Astrocyte (in vitro differentiated cells and primary cell): Measurements from ENCODE around the gene EBI3. TPM values are rescaled to one million over a fixed set of nuclear protein-coding genes. Genes with fewer than 3 reads are reported as not detected.

Source experiments
- DNase-seq: peaks from one replicate; pipeline ENCODE4 v3.0.0-alpha.2; 2010; ENCODE audit warnings: low read depth
- FAIRE-seq: peaks from 2 replicates; lab custom pipeline; 2011; peaks lifted over from hg19 to GRCh38; lab: Jason Lieb, UNC
- H2AFZ ChIP-seq: 2 replicates; pipeline ENCODE4 v1.6.0; 2012; ENCODE audit warnings: low read depth, low read length, inconsistent platforms
- H3K27ac ChIP-seq: 2 replicates; pipeline ENCODE4 v1.5.1; 2011; ENCODE audit warnings: low read depth, low read length, inconsistent platforms
- H3K27me3 ChIP-seq: 2 replicates; pipeline ENCODE4 v1.6.0; 2011; ENCODE audit warnings: low read length, inconsistent platforms; ENCODE audit not compliant: insufficient read depth
- H3K36me3 ChIP-seq: 2 replicates; pipeline ENCODE4 v1.5.1; 2011; ENCODE audit warnings: low read length, inconsistent platforms; ENCODE audit not compliant: insufficient read depth
- H3K4me1 ChIP-seq: 2 replicates; pipeline ENCODE4 v1.5.1; 2011; ENCODE audit warnings: low read length, inconsistent platforms; ENCODE audit not compliant: insufficient read depth
- H3K4me2 ChIP-seq: 2 replicates; pipeline ENCODE4 v1.6.0; 2012; ENCODE audit warnings: low read length, inconsistent platforms
- H3K4me3 ChIP-seq: 2 replicates; pipeline ENCODE4 v1.5.1; 2011; ENCODE audit warnings: low read depth, mild to moderate bottlenecking, low read length, inconsistent platforms; ENCODE audit not compliant: insufficient read depth
- H3K79me2 ChIP-seq: 2 replicates; pipeline ENCODE4 v1.6.0; 2012; ENCODE audit warnings: mild to moderate bottlenecking, low read length, inconsistent platforms; ENCODE audit not compliant: insufficient read depth
- H3K9ac ChIP-seq: 2 replicates; pipeline ENCODE4 v1.6.0; 2012; ENCODE audit warnings: mild to moderate bottlenecking, low read length, inconsistent platforms
- H3K9me3 ChIP-seq: 2 replicates; pipeline ENCODE4 v1.5.1; 2012; ENCODE audit warnings: low read depth, mild to moderate bottlenecking, low read length, inconsistent platforms; ENCODE audit not compliant: insufficient read depth
- H4K20me1 ChIP-seq: 2 replicates; pipeline ENCODE4 v1.6.0; 2012; ENCODE audit warnings: low read length, inconsistent platforms; ENCODE audit not compliant: insufficient read depth
- H3K27ac Mint-ChIP-seq: one replicate; pipeline ENCODE4 v1.8.0; 2021; ENCODE audit warnings: mild to moderate bottlenecking, mixed read lengths; ENCODE audit not compliant: unreplicated experiment
- H3K27me3 Mint-ChIP-seq: one replicate; pipeline ENCODE4 v1.8.0; 2021; ENCODE audit warnings: low read depth, mixed read lengths; ENCODE audit not compliant: unreplicated experiment
- H3K36me3 Mint-ChIP-seq: one replicate; pipeline ENCODE4 v1.8.0; 2021; ENCODE audit warnings: low read depth, mixed read lengths; ENCODE audit not compliant: unreplicated experiment
- H3K4me1 Mint-ChIP-seq: one replicate; pipeline ENCODE4 v1.8.0; 2021; ENCODE audit warnings: low read depth, mixed read lengths; ENCODE audit not compliant: unreplicated experiment
- H3K4me3 Mint-ChIP-seq: one replicate; pipeline ENCODE4 v1.8.0; 2021; ENCODE audit warnings: mild to moderate bottlenecking, moderate library complexity, mixed read lengths; ENCODE audit not compliant: unreplicated experiment
- H3K9me3 Mint-ChIP-seq: one replicate; pipeline ENCODE4 v1.8.0; 2021; ENCODE audit warnings: mild to moderate bottlenecking, mixed read lengths; ENCODE audit not compliant: unreplicated experiment
- EZH2 ChIP-seq: IDR thresholded peaks from 2 replicates; pipeline ENCODE4 v1.6.1; 2012; ENCODE audit warnings: mild to moderate bottlenecking, low read length, inconsistent platforms; ENCODE audit not compliant: insufficient read depth
- total RNA-seq: library from RNA; stranded (reverse); gene quantifications from 2 replicates; pipeline ENCODE4 v1.2.1, GENCODE V29; 2021
- TF ChIP-seq, protein P1 (sequence below): IDR thresholded peaks from 2 replicates; pipeline ENCODE4 v1.5.1; 2011; ENCODE audit warnings: low read depth, mild to moderate bottlenecking, inconsistent platforms, low read length, moderate library complexity; ENCODE audit not compliant: insufficient read depth

Gene EBI3
- total RNA-seq, 1 donor from 2014 or later, result 5.4 TPM

DNA sequence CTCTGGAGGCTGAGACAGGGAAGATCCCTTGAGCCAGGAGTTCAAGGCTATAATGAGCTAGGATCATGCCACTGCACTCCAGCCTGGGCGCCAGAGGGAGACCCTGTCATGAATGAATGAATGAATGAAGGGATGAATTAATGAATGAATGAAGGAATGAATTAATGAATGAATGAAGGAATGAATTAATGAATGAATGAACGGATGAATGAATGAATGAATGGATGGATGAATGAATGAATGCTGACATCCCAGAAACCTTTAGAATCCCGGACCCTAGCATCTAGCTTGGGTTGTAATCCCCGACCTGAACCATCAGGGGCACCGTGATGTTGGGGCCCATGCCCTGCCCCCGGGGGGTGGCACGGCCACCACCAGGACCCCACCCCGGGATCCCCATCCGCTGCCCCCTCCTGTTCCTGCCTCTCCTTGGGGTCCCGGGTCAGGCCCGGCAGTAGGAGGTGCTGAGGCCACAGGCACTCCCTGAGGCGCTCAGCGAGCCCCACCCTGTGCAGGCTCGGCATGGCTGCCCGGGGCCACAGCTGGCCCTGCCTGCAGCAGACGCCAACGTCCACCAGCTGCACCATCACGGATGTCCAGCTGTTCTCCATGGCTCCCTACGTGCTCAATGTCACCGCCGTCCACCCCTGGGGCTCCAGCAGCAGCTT, 3.4 kb downstream of the EBI3 start:
- H3K27me3 Mint-ChIP-seq, result no peaks in the 10 kb centered on the region
- Histone ChIP-seq H3K9me3 (no peaks in the 10 kb centered on the region), H3K4me2 (no peak overlapping the region), H4K20me1 (no peaks in the 10 kb centered on the region), H3K36me3 (no peaks in the 10 kb centered on the region), H3K9ac (no peak overlapping the region), H3K79me2 (no peaks in the 10 kb centered on the region), H3K27me3 (peaks cover 6% of the 10 kb centered on the region), H3K4me3 (no peak overlapping the region), H3K4me1 (peaks cover 13% of the 10 kb centered on the region), H2AFZ (no peak overlapping the region), H3K27ac (no peak overlapping the region)
- FAIRE-seq (no peak), DNase-seq (no peak)
- TF ChIP-seq EZH2, result no peak
- TF ChIP-seq, protein P1, sequence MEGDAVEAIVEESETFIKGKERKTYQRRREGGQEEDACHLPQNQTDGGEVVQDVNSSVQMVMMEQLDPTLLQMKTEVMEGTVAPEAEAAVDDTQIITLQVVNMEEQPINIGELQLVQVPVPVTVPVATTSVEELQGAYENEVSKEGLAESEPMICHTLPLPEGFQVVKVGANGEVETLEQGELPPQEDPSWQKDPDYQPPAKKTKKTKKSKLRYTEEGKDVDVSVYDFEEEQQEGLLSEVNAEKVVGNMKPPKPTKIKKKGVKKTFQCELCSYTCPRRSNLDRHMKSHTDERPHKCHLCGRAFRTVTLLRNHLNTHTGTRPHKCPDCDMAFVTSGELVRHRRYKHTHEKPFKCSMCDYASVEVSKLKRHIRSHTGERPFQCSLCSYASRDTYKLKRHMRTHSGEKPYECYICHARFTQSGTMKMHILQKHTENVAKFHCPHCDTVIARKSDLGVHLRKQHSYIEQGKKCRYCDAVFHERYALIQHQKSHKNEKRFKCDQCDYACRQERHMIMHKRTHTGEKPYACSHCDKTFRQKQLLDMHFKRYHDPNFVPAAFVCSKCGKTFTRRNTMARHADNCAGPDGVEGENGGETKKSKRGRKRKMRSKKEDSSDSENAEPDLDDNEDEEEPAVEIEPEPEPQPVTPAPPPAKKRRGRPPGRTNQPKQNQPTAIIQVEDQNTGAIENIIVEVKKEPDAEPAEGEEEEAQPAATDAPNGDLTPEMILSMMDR, result no peak
- peaks cover 2% of the 10 kb centered on the region for H3K9me3 Mint-ChIP-seq
- H3K4me1 Mint-ChIP-seq, result peaks cover 2% of the 10 kb centered on the region
- H3K36me3 Mint-ChIP-seq, result no peaks in the 10 kb centered on the region
- H3K27ac Mint-ChIP-seq, result no peak overlapping the region
- no peak overlapping the region for H3K4me3 Mint-ChIP-seq

DNA sequence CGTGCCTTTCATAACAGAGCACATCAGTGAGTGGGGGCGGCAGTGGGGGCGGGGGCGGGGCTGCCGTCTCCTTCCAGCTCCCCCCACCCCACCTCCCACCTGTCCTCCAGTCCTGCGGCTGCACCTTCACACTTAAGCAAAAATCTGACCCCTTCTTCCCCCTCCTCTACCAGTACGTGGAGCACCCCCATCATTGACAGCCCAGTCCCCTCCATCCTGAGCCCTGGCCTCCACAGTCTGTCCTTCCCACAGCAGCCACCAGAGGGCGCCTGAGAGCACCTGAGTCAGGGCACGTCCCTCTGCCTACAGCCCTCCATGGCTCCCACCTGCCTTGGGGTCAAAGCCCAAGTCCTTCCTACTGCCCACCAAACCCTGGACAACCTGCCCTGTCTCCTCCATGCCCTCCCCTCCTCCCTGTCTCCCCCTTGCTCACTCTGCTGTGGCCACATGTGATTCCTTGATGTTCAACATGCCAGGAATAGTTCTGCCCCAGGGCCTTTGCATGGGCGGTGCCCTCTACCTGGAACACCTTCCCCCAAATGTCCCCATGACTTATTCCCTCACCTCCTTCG, 4.0 kb downstream of the EBI3 start:
- TF ChIP-seq, protein P1, result peak; percentile 45
- no peak for TF ChIP-seq EZH2
- no peak for FAIRE-seq
- no peak overlapping the region for H2AFZ ChIP-seq
- no peak for DNase-seq
- H3K36me3 Mint-ChIP-seq, result no peaks in the 10 kb centered on the region
- H3K9me3 ChIP-seq, result no peaks in the 10 kb centered on the region
- no peaks in the 10 kb centered on the region for H3K27me3 Mint-ChIP-seq
- H3K79me2 ChIP-seq, result no peaks in the 10 kb centered on the region
- peaks cover under 1% of the 10 kb centered on the region for H3K27me3 ChIP-seq
- H3K4me2 ChIP-seq, result no peak overlapping the region
- no peaks in the 10 kb centered on the region for H3K36me3 ChIP-seq
- H3K9ac ChIP-seq, result no peak overlapping the region
- H3K9me3 Mint-ChIP-seq, result peaks cover 2% of the 10 kb centered on the region
- H3K4me3 Mint-ChIP-seq, result no peak overlapping the region
- H3K27ac Mint-ChIP-seq, result no peak overlapping the region
- H3K4me3 ChIP-seq, result no peak overlapping the region
- H3K4me1 Mint-ChIP-seq, result peaks cover 2% of the 10 kb centered on the region
- H3K27ac ChIP-seq, result no peak overlapping the region
- peaks cover 13% of the 10 kb centered on the region for H3K4me1 ChIP-seq
- no peaks in the 10 kb centered on the region for H4K20me1 ChIP-seq
